ENCODE results near the gene HLA-E.
A peak's percentile ranks its signal among the peaks of the same experiment; 100 is the strongest.

HLA-E gene

DNA sequence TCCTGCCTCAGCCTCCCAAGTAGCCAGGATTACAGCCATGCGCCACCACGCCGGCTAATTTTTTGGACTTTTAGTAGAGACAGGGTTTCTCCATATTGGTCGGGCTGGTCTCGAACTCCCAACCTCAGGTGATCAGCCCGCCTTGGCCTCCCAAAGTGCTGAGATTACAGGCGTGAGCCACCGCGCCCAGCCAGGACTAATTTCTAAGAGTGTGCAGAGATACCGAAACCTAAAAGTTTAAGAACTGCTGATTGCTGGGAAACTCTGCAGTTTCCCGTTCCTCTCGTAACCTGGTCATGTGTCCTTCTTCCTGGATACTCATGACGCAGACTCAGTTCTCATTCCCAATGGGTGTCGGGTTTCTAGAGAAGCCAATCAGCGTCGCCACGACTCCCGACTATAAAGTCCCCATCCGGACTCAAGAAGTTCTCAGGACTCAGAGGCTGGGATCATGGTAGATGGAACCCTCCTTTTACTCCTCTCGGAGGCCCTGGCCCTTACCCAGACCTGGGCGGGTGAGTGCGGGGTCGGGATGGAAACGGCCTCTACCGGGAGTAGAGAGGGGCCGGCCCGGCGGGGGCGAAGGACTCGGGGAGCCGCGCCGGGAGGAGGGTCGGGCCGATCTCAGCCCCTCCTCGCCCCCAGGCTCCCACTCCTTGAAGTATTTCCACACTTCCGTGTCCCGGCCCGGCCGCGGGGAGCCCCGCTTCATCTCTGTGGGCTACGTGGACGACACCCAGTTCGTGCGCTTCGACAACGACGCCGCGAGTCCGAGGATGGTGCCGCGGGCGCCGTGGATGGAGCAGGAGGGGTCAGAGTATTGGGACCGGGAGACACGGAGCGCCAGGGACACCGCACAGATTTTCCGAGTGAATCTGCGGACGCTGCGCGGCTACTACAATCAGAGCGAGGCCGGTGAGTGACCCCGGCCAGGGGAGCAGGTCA is at the start of gene HLA-E:
Gene HLA-E, plus strand, starts transcription at position 429 of the 945 bp plus-strand sequence. Its CDS starts 23 bp downstream, at position 452.
- peak within 1 kb of the TSS; percentile 96 for H3K4me3 ChIP-seq (ENCODE audit: low read length)
- peaks cover 35% of the 10 kb centered on the region for H3K36me3 ChIP-seq (ENCODE audit: control insufficient read depth, insufficient read depth, low read length, severe bottlenecking)
- H3K9me3 ChIP-seq (ENCODE audit: control insufficient read depth, low read length), result no peaks in the 10 kb centered on the region
- H3K27me3 ChIP-seq (replicated peaks; ENCODE audit: control insufficient read depth, insufficient read depth, low read length), result no peaks in the 10 kb centered on the region
- DNase-seq (ENCODE audit: low read depth), result peak; percentile 100
- peaks cover 18% of the 10 kb centered on the region for H3K4me1 ChIP-seq (ENCODE audit: control insufficient read depth, insufficient read depth, low read length)
- H3K9ac ChIP-seq (ENCODE audit: low read length), result peak within 1 kb of the TSS; percentile 96

DNA sequence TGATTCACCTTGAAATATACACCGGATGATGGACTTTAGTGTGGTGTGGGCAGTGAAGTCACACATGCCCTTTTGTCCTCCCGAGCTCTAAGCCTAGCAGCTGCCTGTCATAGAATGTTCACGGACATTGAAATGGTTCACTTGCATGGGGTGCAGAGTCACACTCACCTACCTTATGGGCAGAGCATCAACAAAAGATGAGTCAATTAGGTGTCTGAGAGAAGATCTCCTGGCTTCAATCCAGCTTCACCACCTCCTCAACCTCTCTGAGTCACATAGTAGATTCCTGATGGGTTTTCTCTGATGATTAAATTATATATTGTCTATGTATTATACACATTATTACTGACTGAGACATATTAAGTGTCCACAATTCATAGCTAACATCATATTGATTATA is 48.1 kb upstream of the HLA-E start:
- Histone ChIP-seq H3K36me3 (ENCODE audit: control insufficient read depth, insufficient read depth, low read length, severe bottlenecking) (no peaks in the 10 kb centered on the region), H3K4me3 (ENCODE audit: low read length) (no peak overlapping the region), H3K4me1 (ENCODE audit: control insufficient read depth, insufficient read depth, low read length) (peaks cover 5% of the 10 kb centered on the region), H3K9me3 (ENCODE audit: control insufficient read depth, low read length) (no peaks in the 10 kb centered on the region), H3K27me3 (replicated peaks; ENCODE audit: control insufficient read depth, insufficient read depth, low read length) (peaks cover 76% of the 10 kb centered on the region), H3K9ac (ENCODE audit: low read length) (no peak overlapping the region)
- DNase-seq (ENCODE audit: low read depth), result no peak

DNA sequence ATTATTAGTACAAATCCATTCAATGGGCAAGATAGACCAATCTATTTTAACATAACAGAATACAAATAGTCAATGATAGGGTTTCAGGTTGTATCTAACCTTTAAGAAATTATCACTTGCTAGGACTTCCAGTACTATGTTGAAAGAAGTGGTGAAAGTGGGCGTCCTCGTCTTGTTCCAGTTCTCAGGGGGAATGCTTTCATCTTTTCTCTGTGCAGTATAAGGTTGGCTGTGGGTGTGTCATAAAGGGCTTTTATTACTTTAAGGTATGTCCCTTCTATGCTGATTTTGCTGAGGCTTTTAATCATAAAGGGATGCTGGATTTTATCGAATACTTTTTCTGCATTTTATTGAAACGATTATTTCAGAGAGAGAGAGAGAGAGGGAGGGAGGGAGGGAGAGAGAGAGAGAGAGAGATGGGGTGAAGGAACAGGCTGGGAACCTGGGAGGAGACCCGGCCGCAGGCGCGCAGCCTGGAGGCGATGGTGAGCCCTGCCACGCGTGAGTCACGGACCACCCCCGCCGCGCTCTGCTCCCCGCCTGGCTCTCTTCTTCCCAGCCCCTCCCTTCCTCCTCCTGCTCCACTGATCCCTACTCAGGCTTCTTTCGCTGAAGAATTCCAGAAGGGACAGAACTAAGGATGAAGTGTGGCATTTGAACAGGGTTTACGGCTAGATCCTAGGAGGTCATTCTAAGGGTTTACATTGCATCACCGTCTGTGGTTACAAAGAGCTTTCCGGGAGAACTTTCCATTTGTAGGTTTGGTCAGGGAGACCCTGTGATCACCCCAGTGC is 45.5 kb upstream of the HLA-E start:
- Histone ChIP-seq H3K27me3 (replicated peaks; ENCODE audit: control insufficient read depth, insufficient read depth, low read length) (peaks cover 83% of the 10 kb centered on the region), H3K36me3 (ENCODE audit: control insufficient read depth, insufficient read depth, low read length, severe bottlenecking) (no peaks in the 10 kb centered on the region), H3K4me1 (ENCODE audit: control insufficient read depth, insufficient read depth, low read length) (peaks cover 5% of the 10 kb centered on the region), H3K9me3 (ENCODE audit: control insufficient read depth, low read length) (no peaks in the 10 kb centered on the region), H3K9ac (ENCODE audit: low read length) (no peak overlapping the region), H3K4me3 (ENCODE audit: low read length) (no peak overlapping the region)
- DNase-seq (ENCODE audit: low read depth), result peak; percentile 65

DNA sequence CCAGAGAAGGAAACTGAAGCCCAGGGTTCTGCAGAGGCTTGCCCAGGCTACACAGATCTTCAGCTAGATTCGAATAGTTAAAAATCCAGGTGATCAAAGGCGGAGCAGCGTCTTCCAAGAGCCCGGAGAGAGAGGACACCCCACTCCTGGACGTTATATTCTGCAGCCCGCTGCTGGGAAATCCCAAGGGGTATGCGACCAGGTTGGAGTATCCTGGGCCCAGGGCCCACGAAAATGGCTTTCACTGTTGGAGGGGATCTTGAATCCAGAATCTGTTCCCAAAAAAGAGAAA is 44.9 kb upstream of the HLA-E start:
- DNase-seq (ENCODE audit: low read depth), result no peak
- H3K36me3 ChIP-seq (ENCODE audit: control insufficient read depth, insufficient read depth, low read length, severe bottlenecking), result no peaks in the 10 kb centered on the region
- H3K9ac ChIP-seq (ENCODE audit: low read length), result no peak overlapping the region
- H3K27me3 ChIP-seq (replicated peaks; ENCODE audit: control insufficient read depth, insufficient read depth, low read length), result peaks cover 83% of the 10 kb centered on the region
- H3K4me3 ChIP-seq (ENCODE audit: low read length), result no peak overlapping the region
- H3K9me3 ChIP-seq (ENCODE audit: control insufficient read depth, low read length), result no peaks in the 10 kb centered on the region
- H3K4me1 ChIP-seq (ENCODE audit: control insufficient read depth, insufficient read depth, low read length), result peaks cover 5% of the 10 kb centered on the region

DNA sequence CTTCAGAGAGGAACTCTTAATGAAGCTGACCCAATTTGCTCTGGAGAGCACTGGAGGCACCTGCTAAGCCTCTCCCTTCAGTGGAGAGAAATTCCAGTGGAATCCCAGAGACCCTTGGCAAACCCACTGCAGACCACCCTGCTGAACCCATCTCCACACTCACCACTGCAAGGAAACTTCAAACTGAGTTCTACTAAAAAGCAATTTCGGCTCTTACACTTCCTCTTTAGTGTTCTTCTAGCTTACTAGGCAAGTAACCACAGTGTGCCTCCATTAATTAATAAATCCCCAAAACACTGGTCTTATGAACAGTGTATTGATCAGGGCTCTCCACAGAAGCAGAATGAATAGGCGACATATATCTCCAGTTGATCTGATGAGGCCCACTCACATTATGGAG is 43.0 kb upstream of the HLA-E start:
- Histone ChIP-seq H3K9me3 (ENCODE audit: control insufficient read depth, low read length) (no peaks in the 10 kb centered on the region), H3K27me3 (replicated peaks; ENCODE audit: control insufficient read depth, insufficient read depth, low read length) (peaks cover 84% of the 10 kb centered on the region), H3K4me1 (ENCODE audit: control insufficient read depth, insufficient read depth, low read length) (peaks cover 13% of the 10 kb centered on the region), H3K9ac (ENCODE audit: low read length) (no peak overlapping the region), H3K36me3 (ENCODE audit: control insufficient read depth, insufficient read depth, low read length, severe bottlenecking) (no peaks in the 10 kb centered on the region), H3K4me3 (ENCODE audit: low read length) (no peak overlapping the region)
- DNase-seq (ENCODE audit: low read depth), result no peak

DNA sequence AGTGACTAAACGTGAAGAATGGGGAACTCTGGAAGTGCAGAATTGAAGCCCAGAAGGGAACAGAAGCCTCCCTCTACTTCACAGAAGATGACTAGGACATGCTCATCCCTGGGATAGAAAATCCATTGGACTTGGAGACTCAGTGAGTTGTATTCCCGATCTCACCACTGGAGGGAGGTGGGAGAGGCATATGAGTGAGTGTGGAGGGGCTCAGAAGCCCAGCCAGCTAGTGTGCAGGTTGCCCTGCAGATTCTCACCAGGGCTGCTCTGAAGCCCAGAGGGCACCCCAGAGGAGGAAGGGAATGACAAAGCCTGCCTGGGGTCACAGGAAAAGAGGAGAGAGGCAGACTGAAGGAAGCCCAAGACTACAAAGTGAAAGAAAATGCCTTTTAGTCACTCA is 42.1 kb upstream of the HLA-E start:
- peaks cover 90% of the 10 kb centered on the region for H3K27me3 ChIP-seq (replicated peaks; ENCODE audit: control insufficient read depth, insufficient read depth, low read length)
- H3K4me3 ChIP-seq (ENCODE audit: low read length), result no peak overlapping the region
- H3K36me3 ChIP-seq (ENCODE audit: control insufficient read depth, insufficient read depth, low read length, severe bottlenecking), result no peaks in the 10 kb centered on the region
- H3K9ac ChIP-seq (ENCODE audit: low read length), result no peak overlapping the region
- peaks cover 14% of the 10 kb centered on the region for H3K4me1 ChIP-seq (ENCODE audit: control insufficient read depth, insufficient read depth, low read length)
- DNase-seq (ENCODE audit: low read depth), result no peak
- no peaks in the 10 kb centered on the region for H3K9me3 ChIP-seq (ENCODE audit: control insufficient read depth, low read length)

DNA sequence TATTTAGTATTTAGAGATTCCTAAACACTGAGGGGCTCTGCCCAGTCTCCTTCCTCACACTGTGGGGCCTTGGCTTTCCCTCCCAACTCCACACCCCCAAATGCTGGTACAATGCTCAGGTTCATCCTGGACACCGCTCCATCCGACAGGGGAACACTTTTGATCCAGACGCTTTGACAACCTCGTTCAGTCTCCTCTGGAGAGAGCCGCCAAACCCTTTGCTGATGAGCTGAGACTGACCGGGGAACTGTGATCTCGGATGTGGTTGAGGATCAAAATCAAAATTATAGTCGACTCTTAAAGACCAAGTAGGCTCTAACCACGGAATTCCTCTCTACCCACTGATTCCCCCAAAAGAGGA is 38.8 kb upstream of the HLA-E start:
- no peak for DNase-seq (ENCODE audit: low read depth)
- H3K27me3 ChIP-seq (replicated peaks; ENCODE audit: control insufficient read depth, insufficient read depth, low read length), result peaks cover 87% of the 10 kb centered on the region
- H3K4me3 ChIP-seq (ENCODE audit: low read length), result peak overlapping the region; percentile 17

DNA sequence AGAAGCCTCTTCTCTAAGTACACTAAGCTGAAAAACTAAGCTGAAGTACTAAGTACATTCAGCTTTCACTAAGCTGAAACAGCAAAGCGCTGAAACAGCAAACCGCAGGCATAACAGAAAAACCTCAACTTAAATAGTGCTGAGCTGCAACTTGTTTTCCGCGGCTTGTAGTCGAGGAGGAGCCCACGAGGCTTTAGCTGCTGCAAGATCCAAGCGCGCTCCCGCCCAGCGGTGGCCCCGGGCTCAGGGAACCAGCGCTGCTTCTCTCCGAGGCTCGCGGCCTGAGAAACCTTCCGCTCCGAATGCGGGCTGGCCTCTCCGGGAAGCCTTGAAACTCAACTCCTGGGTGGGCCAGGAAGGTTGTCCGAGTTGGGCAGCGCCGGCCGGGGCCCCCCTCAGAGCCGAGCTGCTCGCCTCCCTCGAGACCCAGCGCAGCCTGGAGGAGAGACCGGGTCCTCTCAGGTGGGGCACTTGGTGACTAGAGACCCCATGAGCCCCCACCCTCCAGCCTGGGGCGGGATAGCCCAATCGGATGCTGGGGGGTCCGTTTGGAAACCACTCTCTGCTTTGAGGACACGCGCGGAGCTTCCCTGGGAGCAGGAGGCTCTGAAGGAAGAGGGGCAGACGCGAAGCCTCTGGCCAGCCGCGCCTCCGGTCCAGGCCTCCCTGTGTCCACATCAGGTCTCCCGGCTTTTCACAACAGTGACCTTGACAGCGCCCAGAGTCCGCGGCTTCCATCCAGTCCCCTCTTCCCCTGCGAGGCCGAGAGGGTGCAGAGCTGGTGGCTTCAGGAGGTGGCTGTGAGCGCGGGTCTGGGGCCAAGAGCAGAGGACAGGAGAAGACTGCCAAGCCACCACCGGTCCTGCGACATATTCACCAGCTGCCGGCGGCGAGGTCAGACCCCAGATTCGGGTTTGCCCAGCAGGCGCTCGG is 38.1 kb upstream of the HLA-E start:
- no peaks in the 10 kb centered on the region for H3K36me3 ChIP-seq (ENCODE audit: control insufficient read depth, insufficient read depth, low read length, severe bottlenecking)
- peaks cover 86% of the 10 kb centered on the region for H3K27me3 ChIP-seq (replicated peaks; ENCODE audit: control insufficient read depth, insufficient read depth, low read length)
- H3K4me3 ChIP-seq (ENCODE audit: low read length), result peak overlapping the region; percentile 17
- H3K9ac ChIP-seq (ENCODE audit: low read length), result peak overlapping the region; percentile 19
- no peaks in the 10 kb centered on the region for H3K9me3 ChIP-seq (ENCODE audit: control insufficient read depth, low read length)
- peak; percentile 69 for DNase-seq (ENCODE audit: low read depth)
- H3K4me1 ChIP-seq (ENCODE audit: control insufficient read depth, insufficient read depth, low read length), result peaks cover 10% of the 10 kb centered on the region

More for the DNA sequence above, 38.8 kb upstream of the HLA-E start:
- Histone ChIP-seq H3K4me1 (ENCODE audit: control insufficient read depth, insufficient read depth, low read length) (peaks cover 10% of the 10 kb centered on the region), H3K36me3 (ENCODE audit: control insufficient read depth, insufficient read depth, low read length, severe bottlenecking) (no peaks in the 10 kb centered on the region), H3K9me3 (ENCODE audit: control insufficient read depth, low read length) (no peaks in the 10 kb centered on the region), H3K9ac (ENCODE audit: low read length) (no peak overlapping the region)

DNA sequence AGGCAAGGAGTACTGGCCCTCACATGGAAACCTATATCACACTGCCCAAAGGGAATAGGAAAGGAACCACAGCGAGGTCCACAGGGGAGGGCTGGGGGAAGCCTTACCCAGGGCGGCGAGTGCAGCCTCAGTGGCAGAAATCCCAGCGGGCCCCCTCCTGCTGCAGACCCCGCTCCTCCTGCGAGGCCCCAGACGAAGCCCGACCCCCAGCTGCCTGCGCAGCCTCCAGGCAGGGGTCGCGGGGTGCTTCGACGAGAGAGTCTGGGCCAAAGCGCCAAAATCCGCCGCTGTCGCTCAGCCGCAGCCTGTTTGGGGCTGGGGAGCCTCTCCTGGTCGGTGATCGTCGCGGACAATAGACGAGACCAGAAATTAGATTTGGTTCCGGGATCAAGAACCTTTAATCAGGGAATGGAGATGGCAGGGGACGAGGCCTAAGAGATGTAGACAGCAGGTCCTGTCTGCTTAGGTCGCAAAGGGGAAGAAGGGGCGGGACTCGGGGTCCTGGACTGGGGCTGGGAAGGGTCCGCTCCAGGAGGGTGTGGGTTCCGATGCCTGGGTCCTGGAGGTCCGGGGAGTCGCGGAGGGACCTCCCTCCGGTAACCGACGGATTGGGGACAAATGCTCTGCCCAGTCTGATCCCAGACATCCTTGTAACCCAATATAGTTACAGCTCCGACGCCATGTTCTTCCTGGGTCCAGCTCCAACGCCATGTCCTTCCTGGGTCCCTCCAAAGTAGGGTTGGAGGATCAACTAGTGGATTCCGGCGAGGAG is 36.4 kb upstream of the HLA-E start:
- no peaks in the 10 kb centered on the region for H3K36me3 ChIP-seq (ENCODE audit: control insufficient read depth, insufficient read depth, low read length, severe bottlenecking)
- peaks cover 10% of the 10 kb centered on the region for H3K4me1 ChIP-seq (ENCODE audit: control insufficient read depth, insufficient read depth, low read length)
- no peak overlapping the region for H3K4me3 ChIP-seq (ENCODE audit: low read length)
- H3K27me3 ChIP-seq (replicated peaks; ENCODE audit: control insufficient read depth, insufficient read depth, low read length), result peaks cover 83% of the 10 kb centered on the region
- H3K9me3 ChIP-seq (ENCODE audit: control insufficient read depth, low read length), result no peaks in the 10 kb centered on the region
- H3K9ac ChIP-seq (ENCODE audit: low read length), result no peak overlapping the region
- no peak for DNase-seq (ENCODE audit: low read depth)

DNA sequence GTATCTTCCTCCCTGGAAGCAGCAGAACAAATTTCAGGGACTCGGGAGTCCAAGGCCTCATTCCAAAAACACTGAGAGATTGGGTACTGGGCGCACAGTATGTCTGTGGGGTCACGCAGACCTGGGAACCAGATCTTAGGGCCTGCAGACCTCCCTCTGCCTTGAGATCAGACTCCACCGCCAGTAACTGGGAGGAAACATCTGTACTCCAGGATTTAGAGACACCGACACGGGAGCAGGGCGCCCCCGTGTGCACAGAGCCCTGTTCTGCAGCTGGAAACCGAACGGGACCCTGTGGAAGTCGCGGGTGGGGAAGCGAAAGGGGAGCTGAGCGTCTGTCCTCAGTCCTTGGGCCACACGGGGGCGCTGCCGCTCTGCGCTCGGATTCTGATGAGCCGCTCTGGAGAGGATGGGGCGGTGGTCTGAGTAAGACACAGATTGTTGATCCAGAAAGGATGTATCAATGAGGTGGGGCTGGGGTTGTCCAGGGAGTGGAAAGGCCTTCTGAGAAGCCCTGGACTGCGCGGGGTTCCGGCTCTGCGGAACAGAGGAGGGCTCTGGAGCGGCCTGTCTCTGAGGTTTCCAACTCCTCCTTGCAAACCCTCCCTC is 35.7 kb upstream of the HLA-E start:
- Histone ChIP-seq H3K27me3 (replicated peaks; ENCODE audit: control insufficient read depth, insufficient read depth, low read length) (peaks cover 83% of the 10 kb centered on the region), H3K4me1 (ENCODE audit: control insufficient read depth, insufficient read depth, low read length) (peaks cover 10% of the 10 kb centered on the region), H3K9ac (ENCODE audit: low read length) (no peak overlapping the region), H3K4me3 (ENCODE audit: low read length) (peak overlapping the region; percentile 56), H3K36me3 (ENCODE audit: control insufficient read depth, insufficient read depth, low read length, severe bottlenecking) (no peaks in the 10 kb centered on the region), H3K9me3 (ENCODE audit: control insufficient read depth, low read length) (peaks cover 6% of the 10 kb centered on the region)
- DNase-seq (ENCODE audit: low read depth), result peak; percentile 87
